Parathyroid adenoma (tissue), 2 donors: Measurements from ENCODE around the gene ADCY1.

Experiments
- H2AFZ ChIP-seq: fragments of 300-600 bp; sonication (generic); one replicate; pipeline ENCODE4 v1.7.0; 2017; ENCODE audit warnings: antibody characterized with exemption, mild to moderate bottlenecking
- H3K27ac ChIP-seq: fragments of 300-600 bp; sonication (generic); one replicate; pipeline ENCODE4 v1.7.0; 2017
- H3K27me3 ChIP-seq: fragments of 300-600 bp; sonication (generic); one replicate; pipeline ENCODE4 v1.7.0; 2017; ENCODE audit warnings: low read length; ENCODE audit not compliant: control insufficient read depth, insufficient read depth
- H3K36me3 ChIP-seq: fragments of 300-600 bp; sonication (generic); one replicate; pipeline ENCODE4 v1.7.0; 2017; ENCODE audit warnings: low read length; ENCODE audit not compliant: control insufficient read depth, insufficient read depth
- H3K4me1 ChIP-seq: fragments of 300-600 bp; sonication (generic); one replicate; pipeline ENCODE4 v1.7.0; 2017; ENCODE audit warnings: control low read depth
- H3K4me2 ChIP-seq: fragments of 300-600 bp; sonication (generic); one replicate; pipeline ENCODE4 v1.7.0; 2017; ENCODE audit warnings: low read length
- H3K4me3 ChIP-seq: fragments of 300-600 bp; sonication (generic); one replicate; pipeline ENCODE4 v1.7.0; 2017; ENCODE audit warnings: low read depth, low read length
- H3K79me2 ChIP-seq: fragments of 300-600 bp; sonication (generic); one replicate; pipeline ENCODE4 v1.7.0; 2017; ENCODE audit warnings: control low read depth
- H3K9ac ChIP-seq: fragments of 300-600 bp; sonication (generic); one replicate; pipeline ENCODE4 v1.7.0; 2017; ENCODE audit warnings: mild to moderate bottlenecking
- H3K9me3 ChIP-seq: fragments of 300-600 bp; sonication (generic); one replicate; pipeline ENCODE4 v1.7.0; 2017; ENCODE audit warnings: low read length; ENCODE audit not compliant: control insufficient read depth
- TF ChIP-seq, protein P1 (sequence below): fragments of 300-600 bp; sonication (generic); IDR thresholded peaks from one replicate; pipeline ENCODE4 v1.7.0; 2017; ENCODE audit warnings: antibody characterized with exemption, mild to moderate bottlenecking
- donor health status: primary hyperparathyroidism.

ADCY1 gene

GRCh38 chr7:45660901-45661211, 86.7 kb downstream of the ADCY1 start:
- no peak overlapping the region for H3K27ac ChIP-seq
- H3K36me3 ChIP-seq: no peaks in the 10 kb centered on the region
- H3K4me2 ChIP-seq: no peak overlapping the region
- no peaks in the 10 kb centered on the region for H3K4me1 ChIP-seq
- no peak overlapping the region for H3K9ac ChIP-seq
- TF ChIP-seq, protein P1, sequence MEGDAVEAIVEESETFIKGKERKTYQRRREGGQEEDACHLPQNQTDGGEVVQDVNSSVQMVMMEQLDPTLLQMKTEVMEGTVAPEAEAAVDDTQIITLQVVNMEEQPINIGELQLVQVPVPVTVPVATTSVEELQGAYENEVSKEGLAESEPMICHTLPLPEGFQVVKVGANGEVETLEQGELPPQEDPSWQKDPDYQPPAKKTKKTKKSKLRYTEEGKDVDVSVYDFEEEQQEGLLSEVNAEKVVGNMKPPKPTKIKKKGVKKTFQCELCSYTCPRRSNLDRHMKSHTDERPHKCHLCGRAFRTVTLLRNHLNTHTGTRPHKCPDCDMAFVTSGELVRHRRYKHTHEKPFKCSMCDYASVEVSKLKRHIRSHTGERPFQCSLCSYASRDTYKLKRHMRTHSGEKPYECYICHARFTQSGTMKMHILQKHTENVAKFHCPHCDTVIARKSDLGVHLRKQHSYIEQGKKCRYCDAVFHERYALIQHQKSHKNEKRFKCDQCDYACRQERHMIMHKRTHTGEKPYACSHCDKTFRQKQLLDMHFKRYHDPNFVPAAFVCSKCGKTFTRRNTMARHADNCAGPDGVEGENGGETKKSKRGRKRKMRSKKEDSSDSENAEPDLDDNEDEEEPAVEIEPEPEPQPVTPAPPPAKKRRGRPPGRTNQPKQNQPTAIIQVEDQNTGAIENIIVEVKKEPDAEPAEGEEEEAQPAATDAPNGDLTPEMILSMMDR: no peak
- no peak overlapping the region for H2AFZ ChIP-seq
- no peaks in the 10 kb centered on the region for H3K27me3 ChIP-seq
- no peaks in the 10 kb centered on the region for H3K79me2 ChIP-seq
- no peaks in the 10 kb centered on the region for H3K9me3 ChIP-seq
- H3K4me3 ChIP-seq: no peak overlapping the region

GRCh38 chr7:45661302-45661995, 87.3 kb downstream of the ADCY1 start:
- no peaks in the 10 kb centered on the region for H3K79me2 ChIP-seq
- no peak overlapping the region for H3K9ac ChIP-seq
- no peaks in the 10 kb centered on the region for H3K4me1 ChIP-seq
- H3K36me3 ChIP-seq: no peaks in the 10 kb centered on the region
- H2AFZ ChIP-seq: no peak overlapping the region
- H3K27ac ChIP-seq: no peak overlapping the region
- no peaks in the 10 kb centered on the region for H3K27me3 ChIP-seq
- no peak overlapping the region for H3K4me2 ChIP-seq
- H3K9me3 ChIP-seq: no peaks in the 10 kb centered on the region
- no peak overlapping the region for H3K4me3 ChIP-seq
- TF ChIP-seq, protein P1: no peak

DNA sequence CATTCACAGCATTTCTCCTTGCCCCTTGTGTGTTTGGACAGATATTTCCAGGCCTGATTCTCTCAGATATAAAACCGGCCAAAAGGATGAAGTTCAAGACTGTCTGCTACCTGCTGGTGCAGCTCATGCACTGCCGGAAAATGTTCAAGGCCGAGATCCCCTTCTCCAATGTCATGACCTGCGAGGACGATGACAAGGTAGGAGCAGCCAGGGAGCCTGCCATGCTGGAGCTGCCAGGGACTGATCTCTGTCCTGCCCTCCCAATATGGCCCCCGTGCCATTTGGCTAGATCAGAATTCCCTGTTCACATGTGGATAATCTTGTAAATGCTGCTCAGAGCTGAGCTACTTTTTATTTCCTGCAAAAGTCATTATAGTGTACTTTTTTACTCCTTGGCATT, 87.8 kb downstream of the ADCY1 start:
- TF ChIP-seq, protein P1: no peak
- no peaks in the 10 kb centered on the region for H3K27me3 ChIP-seq

GRCh38 chr7:45662540-45663166, 88.5 kb downstream of the ADCY1 start:
- TF ChIP-seq, protein P1: no peak

More for the DNA sequence above, 87.8 kb downstream of the ADCY1 start:
- Histone ChIP-seq H3K36me3 (no peaks in the 10 kb centered on the region), H2AFZ (no peak overlapping the region), H3K9me3 (no peaks in the 10 kb centered on the region), H3K4me1 (no peaks in the 10 kb centered on the region), H3K4me3 (no peak overlapping the region), H3K9ac (no peak overlapping the region), H3K4me2 (no peak overlapping the region), H3K27ac (no peak overlapping the region), H3K79me2 (no peaks in the 10 kb centered on the region)

More at GRCh38 chr7:45662540-45663166, 88.5 kb downstream of the ADCY1 start:
- H3K27ac ChIP-seq: no peak overlapping the region
- H2AFZ ChIP-seq: no peak overlapping the region
- no peak overlapping the region for H3K9ac ChIP-seq
- H3K9me3 ChIP-seq: no peaks in the 10 kb centered on the region
- H3K79me2 ChIP-seq: no peaks in the 10 kb centered on the region
- no peaks in the 10 kb centered on the region for H3K36me3 ChIP-seq
- H3K4me2 ChIP-seq: no peak overlapping the region
- H3K27me3 ChIP-seq: no peaks in the 10 kb centered on the region
- no peak overlapping the region for H3K4me3 ChIP-seq
- no peaks in the 10 kb centered on the region for H3K4me1 ChIP-seq
